RKO (cell line): ENCODE measurements around the gene SGCD.

Experiments used
- DNase-seq: peaks from one replicate; pipeline ENCODE4 v3.0.0-alpha.2; 2016; ENCODE audit warnings: low spot score

SGCD gene

DNA sequence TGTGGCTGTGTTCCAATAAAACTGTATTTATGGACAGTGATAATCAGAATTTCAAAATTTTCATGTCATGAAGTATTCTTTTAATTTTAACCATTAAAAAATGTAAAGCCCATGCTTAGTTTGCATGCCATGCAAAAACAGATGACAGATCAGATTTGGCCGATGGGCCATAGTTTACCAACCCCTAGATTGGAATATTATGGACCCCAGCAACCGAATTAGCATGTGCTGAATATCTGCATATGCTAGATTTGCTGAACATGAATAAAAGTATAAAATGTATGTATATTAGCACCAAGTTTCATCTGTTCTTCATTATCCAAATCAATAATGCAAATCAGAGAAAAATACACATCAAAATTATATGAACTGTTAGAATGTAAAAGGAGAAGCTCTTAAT is 364.6 kb downstream of the SGCD start:
- no peak for DNase-seq

DNA sequence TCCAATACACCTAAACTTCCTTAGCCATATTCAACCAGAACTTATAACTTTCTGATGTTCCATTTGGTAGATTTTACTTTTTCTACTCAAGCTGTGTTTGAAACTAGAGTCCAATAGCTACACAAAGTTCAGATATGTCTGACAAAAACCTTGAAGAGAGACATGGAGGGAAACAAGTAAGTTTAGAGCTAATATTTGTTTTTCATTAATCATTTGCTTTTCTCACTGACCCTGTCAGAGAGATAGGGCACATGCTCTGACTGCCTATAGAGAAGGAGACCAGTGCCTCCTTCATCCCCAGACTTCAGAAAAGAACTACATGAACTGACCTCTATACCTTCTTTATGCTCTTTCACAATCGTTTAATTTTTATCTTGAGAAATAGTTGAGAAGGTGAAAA is 366.1 kb downstream of the SGCD start:
- no peak for DNase-seq

- no peak for DNase-seq
Measured at GRCh38 chr5:156694598-156694997, 367.6 kb downstream of the SGCD start.

GRCh38 chr5:156695774-156696173 is 368.8 kb downstream of the SGCD start:
- no peak for DNase-seq

- DNase-seq = no peak
Measured at GRCh38 chr5:156698323-156698722, 371.4 kb downstream of the SGCD start.

DNA sequence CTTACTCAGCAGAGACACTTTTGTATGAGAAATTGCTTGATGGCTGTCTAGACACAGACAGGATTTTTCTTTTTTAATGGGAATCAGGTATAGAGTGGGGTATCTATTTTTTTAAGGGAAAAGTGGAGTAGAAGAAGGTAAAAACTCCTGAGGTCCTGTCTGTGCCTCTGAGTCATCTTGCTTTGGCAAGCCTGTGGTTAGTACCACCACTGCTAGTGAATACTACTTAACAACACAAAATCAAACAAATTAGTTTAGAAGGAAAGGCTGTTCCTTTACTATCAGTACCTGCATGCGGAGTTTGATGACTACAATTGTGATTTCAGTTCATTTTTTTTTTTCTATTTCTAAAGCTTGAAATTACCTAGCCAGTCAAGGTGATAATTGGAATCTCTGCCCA is 372.2 kb downstream of the SGCD start:
- no peak for DNase-seq

DNA sequence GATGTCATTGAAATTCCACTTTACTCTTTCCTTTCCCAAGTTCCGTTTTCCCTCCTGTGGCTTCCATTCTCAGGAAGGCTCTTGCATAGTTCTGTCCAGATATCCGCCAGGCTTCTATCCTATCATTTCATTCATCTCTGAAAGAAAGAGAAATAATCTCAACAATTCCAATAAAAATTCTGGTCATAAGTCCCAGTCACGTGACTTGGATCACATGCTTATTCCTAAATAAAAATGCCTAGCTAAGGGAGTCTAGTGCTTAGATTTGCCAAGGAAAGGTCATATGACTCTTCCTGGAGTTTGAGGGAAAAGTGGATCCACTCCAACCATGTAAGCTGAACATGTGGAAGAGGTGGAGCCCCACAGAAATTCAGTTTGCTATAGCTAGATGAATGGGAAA is 377.2 kb downstream of the SGCD start:
- DNase-seq = no peak

DNA sequence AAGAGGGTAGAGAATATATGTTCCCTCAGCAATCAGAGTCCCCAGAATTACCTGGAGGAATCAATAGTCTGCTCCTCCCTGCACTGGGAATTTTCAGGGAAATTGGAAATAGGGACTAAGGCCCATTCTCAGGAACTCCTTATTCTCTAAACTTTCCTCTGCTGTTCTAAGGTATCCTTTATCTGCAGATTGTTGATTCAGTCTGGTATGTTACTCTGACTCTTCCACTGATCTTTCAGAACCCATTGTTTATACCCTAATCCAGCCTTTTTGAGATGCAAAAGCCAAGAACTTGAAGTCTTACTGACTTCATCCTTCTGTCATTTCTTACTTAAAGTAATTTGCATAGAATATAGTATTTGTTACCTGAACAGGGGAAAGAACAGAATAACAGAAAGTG is 379.7 kb downstream of the SGCD start:
- DNase-seq = no peak

DNA sequence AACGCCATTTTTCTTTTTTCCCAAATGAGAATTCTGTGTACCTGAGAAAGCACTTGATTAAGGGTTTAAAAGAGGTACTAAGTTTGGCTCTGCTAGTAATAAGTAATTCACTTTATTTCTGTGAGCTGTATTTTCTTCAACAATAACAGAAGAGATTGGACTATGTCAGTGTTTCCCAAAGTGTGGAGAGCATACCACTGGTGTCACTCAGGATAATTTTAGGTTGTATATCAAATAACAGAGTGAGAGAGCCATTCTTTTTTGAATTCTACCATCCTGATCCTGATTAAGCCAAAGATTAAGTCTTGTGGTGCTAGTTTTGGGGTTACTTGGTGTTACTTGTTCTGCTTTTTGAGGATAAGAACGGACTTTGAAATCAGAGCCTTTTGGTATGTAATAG is 380.8 kb downstream of the SGCD start:
- DNase-seq = no peak

- no peak for DNase-seq
Measured at GRCh38 chr5:156715287-156715686, 388.3 kb downstream of the SGCD start.

- DNase-seq = no peak
Measured at GRCh38 chr5:156716591-156717380, 389.8 kb downstream of the SGCD start.

DNA sequence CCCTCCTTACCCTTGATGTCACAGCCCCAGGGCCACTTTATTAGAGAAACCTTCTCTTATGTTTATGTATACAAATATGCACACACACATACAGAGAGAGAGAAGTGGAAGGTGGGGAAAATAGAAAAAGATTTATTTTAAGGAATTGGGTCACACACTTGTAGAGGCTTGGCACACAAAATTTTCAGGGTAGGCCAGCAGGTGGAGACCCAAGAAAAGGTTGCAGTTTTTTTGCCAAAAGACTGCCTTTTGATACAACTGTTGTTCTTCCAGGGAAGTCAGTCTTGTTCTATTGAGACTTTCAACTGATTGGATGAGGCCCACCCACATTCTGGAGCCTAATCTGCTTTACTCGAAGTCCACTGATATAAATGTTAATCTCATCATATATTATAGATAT is 392.0 kb downstream of the SGCD start:
- DNase-seq = no peak

GRCh38 chr5:156722358-156722757 is 395.4 kb downstream of the SGCD start:
- DNase-seq = no peak

DNA sequence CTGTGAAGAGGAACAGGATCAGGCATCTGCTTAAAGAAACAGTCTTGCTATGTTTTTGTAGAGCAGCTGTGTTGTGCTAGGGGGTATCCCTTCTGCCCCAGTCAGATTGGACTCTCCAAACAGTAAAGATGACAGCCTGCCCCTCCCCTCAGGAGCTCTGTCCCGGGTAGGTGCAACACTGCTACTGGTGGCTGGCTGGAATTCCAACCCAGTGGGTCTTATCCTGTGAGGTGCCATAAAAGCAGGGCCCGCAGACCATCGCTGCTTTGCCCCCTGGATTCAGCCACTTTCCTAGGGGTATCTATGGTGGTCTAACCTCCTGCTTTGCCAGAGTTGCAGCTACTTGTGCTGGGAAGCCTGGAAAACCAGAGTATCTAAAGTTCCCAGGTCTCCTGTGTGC is 408.5 kb downstream of the SGCD start:
- no peak for DNase-seq

DNA sequence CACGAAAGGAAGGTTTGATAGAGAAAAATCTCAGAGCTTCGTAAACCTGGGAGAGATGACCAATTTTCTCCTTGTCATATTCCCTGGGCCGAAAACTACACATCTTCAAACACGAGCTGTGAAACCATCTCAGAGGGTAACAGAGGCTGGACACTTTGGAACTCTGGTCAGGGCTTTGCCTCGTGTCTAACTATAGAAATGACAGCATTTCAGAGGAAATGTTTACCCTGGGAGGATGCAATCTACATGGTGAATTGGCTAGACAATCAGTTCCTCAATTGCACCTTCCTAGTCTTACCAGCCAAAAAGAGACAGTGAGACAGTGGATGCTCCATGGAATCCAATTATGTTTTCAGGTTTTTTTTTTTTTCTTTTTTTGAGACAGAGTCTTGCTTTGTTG is 414.6 kb downstream of the SGCD start:
- no peak for DNase-seq

DNA sequence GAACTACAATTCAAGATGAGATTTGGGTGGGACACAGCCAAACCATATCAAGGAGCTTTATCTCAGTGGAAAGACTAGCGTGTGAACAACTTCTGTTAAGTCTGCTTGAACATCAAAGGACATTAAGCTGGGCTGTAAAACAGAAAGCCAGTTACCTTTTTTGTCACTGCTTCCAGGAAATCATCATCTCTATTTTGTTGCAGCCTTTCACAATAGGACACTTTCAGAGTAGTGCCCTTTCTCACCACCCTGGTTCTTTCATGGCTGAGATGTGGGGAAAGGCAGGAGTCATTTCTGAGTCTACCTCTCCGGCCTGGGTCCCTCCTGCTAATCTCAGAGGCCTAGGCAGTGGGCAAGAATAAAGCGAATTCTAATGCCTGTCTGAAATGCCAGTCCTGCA is 426.9 kb downstream of the SGCD start:
- no peak for DNase-seq

GRCh38 chr5:156755421-156756087 is 428.6 kb downstream of the SGCD start:
- no peak for DNase-seq

GRCh38 chr5:156758011-156758791 is 431.2 kb downstream of the SGCD start:
- DNase-seq = no peak

GRCh38 chr5:156759156-156759555 is 432.2 kb downstream of the SGCD start:
- no peak for DNase-seq

DNA sequence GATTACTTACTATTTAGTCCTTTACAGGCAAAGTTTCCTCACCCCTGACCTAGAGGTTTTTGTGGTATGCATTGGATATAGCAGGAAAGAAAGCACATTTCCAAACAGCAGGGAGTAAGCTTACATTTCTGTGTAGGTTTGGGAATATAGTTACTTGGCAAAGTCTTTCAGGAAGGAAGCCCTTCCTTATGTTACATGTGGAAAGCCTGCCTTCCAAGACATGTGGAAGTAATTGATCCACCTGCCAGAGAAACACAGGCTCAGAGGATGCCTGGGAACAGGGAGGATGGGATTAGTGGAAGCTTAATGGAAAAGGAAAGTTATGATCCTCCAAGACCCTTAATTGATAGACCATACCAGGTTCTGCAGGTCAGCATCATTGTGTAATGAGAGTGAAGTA is 435.8 kb downstream of the SGCD start:
- DNase-seq = no peak

GRCh38 chr5:156764176-156764971 is 437.4 kb downstream of the SGCD start:
- DNase-seq = no peak

DNA sequence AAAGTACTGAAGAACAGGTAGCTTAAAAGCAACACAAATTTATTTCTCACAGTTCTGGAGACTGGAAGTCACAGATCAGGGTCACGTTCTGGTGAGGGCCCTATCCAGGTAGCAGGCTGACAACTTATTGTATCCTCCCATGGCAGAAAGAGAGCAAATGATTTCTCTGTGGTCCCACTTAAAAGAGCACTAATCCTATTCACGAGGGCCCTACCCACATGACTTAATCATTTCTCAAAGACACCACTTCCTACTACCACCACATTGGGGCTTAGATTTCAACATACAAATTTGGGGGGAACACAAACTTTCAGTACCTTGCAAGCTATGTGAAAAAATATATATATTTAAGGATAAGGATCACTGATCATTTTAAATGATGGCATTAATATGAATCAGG is 447.3 kb downstream of the SGCD start:
- DNase-seq = no peak
